Measurements from ENCODE around the gene ENTREP1.

ENTREP1 gene

DNA sequence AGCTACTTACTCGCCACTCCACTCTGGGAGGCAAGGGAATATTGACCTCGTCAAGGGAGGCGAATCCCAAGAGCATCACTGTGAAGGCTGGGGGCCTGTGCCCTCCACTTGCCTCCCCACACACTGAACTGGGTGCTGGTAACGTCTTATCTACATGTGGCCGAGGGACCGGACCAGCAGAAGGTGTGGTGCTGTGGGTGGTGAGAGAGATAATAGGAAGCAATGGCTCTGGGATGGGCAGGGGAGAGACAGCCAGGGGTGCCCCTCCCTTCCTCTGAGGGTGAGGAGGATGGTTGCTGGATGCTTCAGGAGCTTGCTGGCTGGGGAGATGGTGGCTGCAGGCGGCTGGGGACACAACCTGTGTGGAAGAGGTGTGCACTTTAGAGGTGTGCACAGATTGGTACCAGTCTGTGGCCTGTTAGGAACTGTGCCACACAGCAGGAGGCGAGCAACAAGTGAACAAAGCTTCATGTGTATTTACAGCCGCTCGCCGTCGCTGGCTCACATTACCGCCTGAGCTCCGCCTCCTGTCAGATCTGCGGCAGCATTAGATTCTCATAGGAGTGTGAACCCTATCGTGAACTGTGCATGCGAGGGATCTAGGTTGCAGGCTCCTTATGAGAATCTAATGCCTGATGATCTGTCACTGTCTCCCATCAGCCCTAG is 100.3 kb downstream of the ENTREP1 start:
- Histone ChIP-seq H3K36me3 (peaks cover 0 to under 1% (median 0%) of the 10 kb centered on the region in 3 donors), H3K27ac (no peak overlapping the region), H3K27me3 (peaks cover 0 to 4% of the 10 kb centered on the region in 2 donors), H3K4me3 (no peak overlapping the region), H3K4me1 (peaks cover 0 to 4% (median 0%) of the 10 kb centered on the region in 4 donors), H3K9me3 (no peaks in the 10 kb centered on the region)
- DNase-seq = no peak
- intact Hi-C loops (cut with DNase I; ENCODE audit: low total_unique reads) = loop anchor here (5.0 to 10.0 kb wide), 2 partner anchors 117 to 450 kb away; no protein-coding TSS in a partner anchor
- TF ChIP-seq, protein P1, sequence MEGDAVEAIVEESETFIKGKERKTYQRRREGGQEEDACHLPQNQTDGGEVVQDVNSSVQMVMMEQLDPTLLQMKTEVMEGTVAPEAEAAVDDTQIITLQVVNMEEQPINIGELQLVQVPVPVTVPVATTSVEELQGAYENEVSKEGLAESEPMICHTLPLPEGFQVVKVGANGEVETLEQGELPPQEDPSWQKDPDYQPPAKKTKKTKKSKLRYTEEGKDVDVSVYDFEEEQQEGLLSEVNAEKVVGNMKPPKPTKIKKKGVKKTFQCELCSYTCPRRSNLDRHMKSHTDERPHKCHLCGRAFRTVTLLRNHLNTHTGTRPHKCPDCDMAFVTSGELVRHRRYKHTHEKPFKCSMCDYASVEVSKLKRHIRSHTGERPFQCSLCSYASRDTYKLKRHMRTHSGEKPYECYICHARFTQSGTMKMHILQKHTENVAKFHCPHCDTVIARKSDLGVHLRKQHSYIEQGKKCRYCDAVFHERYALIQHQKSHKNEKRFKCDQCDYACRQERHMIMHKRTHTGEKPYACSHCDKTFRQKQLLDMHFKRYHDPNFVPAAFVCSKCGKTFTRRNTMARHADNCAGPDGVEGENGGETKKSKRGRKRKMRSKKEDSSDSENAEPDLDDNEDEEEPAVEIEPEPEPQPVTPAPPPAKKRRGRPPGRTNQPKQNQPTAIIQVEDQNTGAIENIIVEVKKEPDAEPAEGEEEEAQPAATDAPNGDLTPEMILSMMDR (IDR thresholded peaks at IDR 0.05) = no peak

DNA sequence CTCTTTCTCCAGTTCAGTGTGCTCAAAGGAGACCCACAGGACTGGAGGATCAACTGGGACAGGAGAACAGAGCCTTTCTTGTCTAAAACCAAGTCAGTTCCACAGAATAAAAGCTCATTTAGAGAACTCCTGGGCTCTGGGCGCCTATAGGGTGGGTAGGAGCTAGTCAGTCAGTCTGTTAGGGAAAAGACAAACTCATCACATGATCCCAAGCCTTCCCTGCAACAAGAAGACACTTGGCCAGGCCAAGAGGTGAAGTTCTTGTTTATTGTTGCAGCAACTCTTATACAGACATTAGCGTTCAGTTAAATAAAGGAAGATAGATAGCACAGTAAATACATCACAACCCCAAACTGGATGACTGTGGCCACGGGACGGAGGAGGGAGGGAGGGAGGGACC is 102.3 kb downstream of the ENTREP1 start:
- no peaks in the 10 kb centered on the region for H3K9me3 ChIP-seq
- no peak overlapping the region for H3K4me3 ChIP-seq
- intact Hi-C loops (cut with DNase I; ENCODE audit: low total_unique reads) = loop anchor here (5.0 to 10.0 kb wide), 2 partner anchors 115 to 448 kb away; no protein-coding TSS in a partner anchor
- no peak for DNase-seq
- TF ChIP-seq, protein P1 (IDR thresholded peaks at IDR 0.05) = no peak
- H3K27ac ChIP-seq = no peak overlapping the region
- peaks cover 0 to 18% (median 2%) of the 10 kb centered on the region in 3 donors for H3K36me3 ChIP-seq
- no peaks in the 10 kb centered on the region for H3K27me3 ChIP-seq
- no peaks in the 10 kb centered on the region for H3K4me1 ChIP-seq

DNA sequence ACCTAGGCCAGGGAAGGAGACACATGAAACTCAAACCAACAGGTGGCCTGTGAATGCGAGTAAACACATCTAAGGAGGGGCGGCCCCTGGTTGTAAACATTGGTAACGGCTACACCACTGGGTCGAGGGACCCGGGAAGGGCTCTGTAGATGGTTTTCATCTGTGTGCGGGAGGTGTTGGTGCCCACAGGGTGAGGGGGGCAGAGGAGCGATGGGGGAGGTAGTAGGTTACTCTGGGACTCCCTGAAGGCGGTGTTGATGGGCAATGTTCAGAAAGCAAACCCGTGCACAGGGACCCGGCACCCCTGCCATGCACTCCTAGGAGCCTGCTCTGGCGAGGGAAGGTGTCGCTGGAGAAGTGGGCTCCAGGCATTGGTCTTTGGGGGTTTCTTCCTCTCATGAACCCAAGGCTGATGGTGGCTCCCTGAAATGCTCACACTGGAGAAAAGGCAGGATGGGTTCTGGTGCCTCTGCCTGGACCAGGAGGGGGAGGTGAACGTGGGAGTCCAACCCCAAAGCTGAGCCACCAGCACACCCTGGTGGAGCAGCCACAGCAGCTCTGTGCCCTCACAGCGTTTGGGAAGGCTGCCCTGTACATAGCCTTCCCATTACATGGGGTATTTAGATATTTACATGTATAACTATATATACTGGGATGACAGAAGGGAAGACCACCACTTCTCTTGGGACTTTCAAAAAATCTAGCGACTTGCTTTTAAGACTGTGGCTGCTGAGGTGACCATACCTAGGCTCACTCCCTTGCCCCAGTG is 103.2 kb downstream of the ENTREP1 start:
- H3K27ac ChIP-seq = no peak overlapping the region
- intact Hi-C loops (cut with DNase I; ENCODE audit: low total_unique reads) = loop anchor here (5.0 to 10.0 kb wide), 2 partner anchors 114 to 447 kb away; no protein-coding TSS in a partner anchor

DNA sequence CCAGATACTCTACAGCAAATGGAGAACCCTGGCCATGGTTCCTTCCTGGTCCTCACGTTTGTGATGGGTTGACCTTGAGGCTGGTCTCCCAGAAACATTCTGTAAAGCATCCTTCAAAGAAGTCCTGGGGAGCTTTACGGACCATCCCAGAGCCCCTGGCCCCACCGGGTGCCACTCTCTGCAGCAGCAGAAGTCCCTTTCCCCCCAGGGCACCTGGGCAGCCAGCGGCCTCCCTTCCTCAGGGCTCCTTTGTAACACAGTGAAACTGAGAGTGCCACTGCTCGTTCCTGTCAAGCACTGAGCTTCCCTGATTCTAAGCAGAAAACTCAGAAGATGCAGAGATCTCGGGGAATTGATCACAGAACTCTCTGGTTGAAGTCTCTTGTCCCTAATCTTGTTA is 104.3 kb downstream of the ENTREP1 start:
- intact Hi-C loops (cut with DNase I; ENCODE audit: low total_unique reads) = loop anchor here (5.0 to 10.0 kb wide), 2 partner anchors 113 to 446 kb away; no protein-coding TSS in a partner anchor
- DNase-seq = no peak
- peaks cover 0 to 22% (median 4%) of the 10 kb centered on the region in 3 donors for H3K36me3 ChIP-seq
- H3K27ac ChIP-seq = no peak overlapping the region
- H3K4me3 ChIP-seq = no peak overlapping the region
- TF ChIP-seq, protein P1 (IDR thresholded peaks at IDR 0.05) = no peak
- H3K27me3 ChIP-seq = no peaks in the 10 kb centered on the region
- H3K9me3 ChIP-seq = no peaks in the 10 kb centered on the region
- no peaks in the 10 kb centered on the region for H3K4me1 ChIP-seq

More for the DNA sequence above, 103.2 kb downstream of the ENTREP1 start:
- no peaks in the 10 kb centered on the region for H3K9me3 ChIP-seq
- H3K36me3 ChIP-seq = peaks cover 0 to 22% (median 4%) of the 10 kb centered on the region in 3 donors
- H3K4me3 ChIP-seq = no peak overlapping the region
- no peak for DNase-seq
- H3K27me3 ChIP-seq = no peaks in the 10 kb centered on the region
- no peaks in the 10 kb centered on the region for H3K4me1 ChIP-seq
- TF ChIP-seq, protein P1 (IDR thresholded peaks at IDR 0.05) = no peak

DNA sequence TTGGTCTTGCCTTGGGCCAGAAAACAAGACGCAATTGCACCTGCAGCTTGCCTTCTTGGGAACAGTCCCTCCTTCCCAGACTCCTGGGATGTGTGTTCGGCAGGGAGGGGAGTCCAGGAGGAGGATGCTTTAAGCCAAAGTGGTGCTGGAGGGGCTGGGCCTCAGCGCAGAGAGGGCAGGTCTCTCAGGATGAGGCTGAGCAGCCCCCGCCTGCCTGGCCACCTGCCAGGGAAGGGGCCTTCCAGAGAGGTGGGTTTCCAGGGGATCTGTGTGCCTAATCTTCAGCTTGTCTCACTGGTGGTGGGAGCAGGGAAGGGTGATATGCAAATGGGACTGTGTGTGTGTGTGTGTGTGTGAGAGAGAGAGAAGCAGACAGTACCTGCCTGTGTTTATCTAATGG is 105.2 kb downstream of the ENTREP1 start:
- H3K27ac ChIP-seq = no peak overlapping the region
- no peak for DNase-seq
- no peak overlapping the region for H3K4me3 ChIP-seq
- intact Hi-C loops (cut with DNase I; ENCODE audit: low total_unique reads) = no loop called here
- H3K9me3 ChIP-seq = no peaks in the 10 kb centered on the region
- H3K36me3 ChIP-seq = peaks cover 0 to 22% (median 4%) of the 10 kb centered on the region in 3 donors
- TF ChIP-seq, protein P1 (IDR thresholded peaks at IDR 0.05) = no peak
- H3K27me3 ChIP-seq = no peaks in the 10 kb centered on the region
- H3K4me1 ChIP-seq = no peaks in the 10 kb centered on the region
